Esophagus muscularis mucosa (tissue), 4 donors: ENCODE data around the gene RCAN1. TPM values are rescaled to one million over a fixed set of nuclear protein-coding genes. Genes with fewer than 3 reads are reported as not detected.

Source experiments
- DNase-seq: peaks from one replicate; pipeline ENCODE4 v3.0.0-alpha.2; 2017; ENCODE audit errors: extremely low spot score
- H3K27ac ChIP-seq, 4 donors: fragments of 200-600 bp; sonication (generic); replicated peaks in 1 of 4; 1 replicate in 3 of 4; 2 replicates in 1 of 4; pipeline ENCODE4 v1.5.1; 2016 to 2019; ENCODE audit warnings: mild to moderate bottlenecking in 1 of 4
- H3K27me3 ChIP-seq, 4 donors: fragments of 200-600 bp; sonication (generic); one replicate each; pipeline versions ENCODE4 v1.5.1 to v1.6.0; 2016 to 2019
- H3K36me3 ChIP-seq, 4 donors: fragments of 200-600 bp; sonication (generic); one replicate each; pipeline ENCODE4 v1.5.1; 2016 to 2019
- H3K4me1 ChIP-seq, 4 donors: fragments of 200-600 bp; sonication (generic); one replicate each; pipeline ENCODE4 v1.5.1; 2016 to 2019
- H3K4me3 ChIP-seq, 4 donors: fragments of 200-600 bp; sonication (generic); 1 replicate in 2 of 4; 2 replicates in 2 of 4; pipeline ENCODE4 v1.5.1; 2016 to 2019; ENCODE audit warnings: mild to moderate bottlenecking in 4 of 4, moderate library complexity in 1 of 4
- H3K9me3 ChIP-seq, 4 donors: fragments of 200-600 bp; sonication (generic); 1 replicate in 3 of 4; 2 replicates in 1 of 4; pipeline ENCODE4 v1.5.1; 2016 to 2019
- CTCF ChIP-seq, 3 experiments: fragments of 200-600 bp in 2 of 3; fragments of 450-650 bp in 1 of 3; sonication (generic) in 2 of 3; IDR thresholded peaks; one replicate each; pipeline ENCODE4 v1.5.1; 2017 to 2019; ENCODE audit warnings: antibody characterized with exemption in 3 of 3, mild to moderate bottlenecking in 2 of 3, moderate library complexity in 1 of 3
- EP300 ChIP-seq: sonication (generic); formaldehyde crosslinking; IDR thresholded peaks from one replicate; pipeline ENCODE4 v1.6.1; 2017; ENCODE audit warnings: antibody characterized with exemption
- POLR2A ChIP-seq: fragments of 450-650 bp; IDR thresholded peaks from one replicate; pipeline ENCODE4 v1.6.1; 2017; ENCODE audit warnings: antibody characterized with exemption, moderate library complexity, mild to moderate bottlenecking, low read depth
- POLR2AphosphoS5 ChIP-seq, 2 donors: sonication (generic); formaldehyde crosslinking; IDR thresholded peaks; one replicate each; pipeline ENCODE4 v1.6.1; 2017; ENCODE audit warnings: antibody characterized with exemption in 2 of 2
- WGBS: methylation state at CpG from one replicate; pipeline ENCODE4 v1.1.5; 2018; 5-methylcytosine and 5-hydroxymethylcytosine counted together
- intact Hi-C: fragments of 100-400 bp; cut with DNase I; formaldehyde crosslinking; loops from one replicate; pipeline ENCODE4 v1.15.1; 2023
- total RNA-seq, 4 donors: library from RNA; depleted of rRNA; stranded (reverse); fragments of >200 nt; gene quantifications; one replicate each; pipeline versions ENCODE4 v1.1.0 to v1.2.1, GENCODE V29; 2016

Gene RCAN1
- total RNA-seq, 4 donors from 2014 or later: 32.4 to 58.8 (median 37.9) TPM

DNA sequence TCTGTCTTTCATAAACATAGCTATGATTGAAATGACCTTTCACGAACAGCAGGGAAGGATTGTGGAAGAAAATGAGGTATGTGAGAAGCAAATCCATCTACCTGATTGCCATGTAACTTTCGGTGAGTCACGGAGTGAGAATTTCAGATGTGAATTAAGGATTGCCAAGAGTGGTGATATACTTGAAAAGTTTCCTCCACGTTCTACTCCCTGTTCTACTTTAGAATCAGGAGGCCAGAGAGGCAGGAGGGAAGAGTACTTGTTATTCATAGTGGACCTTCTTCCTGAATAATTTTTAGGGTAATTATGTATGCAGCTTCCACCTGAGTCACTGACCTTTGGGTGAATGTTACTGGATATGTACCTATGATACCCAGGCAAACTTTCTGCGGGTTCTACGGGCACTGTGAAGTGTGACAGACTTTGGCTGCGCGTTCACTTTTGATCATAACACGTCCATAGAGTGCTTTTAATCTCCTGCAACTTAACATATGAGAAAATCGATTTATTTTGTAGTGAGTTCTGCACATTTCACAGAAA lies 100.3 kb downstream of the RCAN1 start:
- Histone ChIP-seq H3K9me3 (no peaks in the 10 kb centered on the region), H3K4me1 (peaks cover 12 to 22% (median 19%) of the 10 kb centered on the region in 4 donors), H3K27ac (peak overlapping the region in 1 of 4 donors; percentile 20), H3K27me3 (no peaks in the 10 kb centered on the region), H3K36me3 (peaks cover 0 to 40% (median 24%) of the 10 kb centered on the region in 4 donors), H3K4me3 (no peak overlapping the region)
- 89% methylated on average over 10 of the region's 10 CpGs for WGBS
- no peak for TF ChIP-seq POLR2A
- no peak for TF ChIP-seq POLR2AphosphoS5 (IDR thresholded peaks at IDR 0.05)
- TF ChIP-seq EP300: no peak
- no peak for TF ChIP-seq CTCF (IDR thresholded peaks at IDR 0.05)
- intact Hi-C loops: no loop called here
- no peak for DNase-seq

- Histone ChIP-seq H3K4me3 (no peak overlapping the region), H3K36me3 (peaks cover 0 to 26% (median 13%) of the 10 kb centered on the region in 4 donors), H3K27me3 (no peaks in the 10 kb centered on the region), H3K27ac (peak overlapping the region in 1 of 4 donors; percentile 40), H3K4me1 (peaks cover 12 to 18% (median 15%) of the 10 kb centered on the region in 4 donors), H3K9me3 (no peaks in the 10 kb centered on the region)
- DNase-seq: no peak
- 83% methylated on average over 2 of the region's 2 CpGs for WGBS
- TF ChIP-seq CTCF (IDR thresholded peaks at IDR 0.05): no peak
- TF ChIP-seq EP300: no peak
- TF ChIP-seq POLR2AphosphoS5 (IDR thresholded peaks at IDR 0.05): peak in 1 of 2 donors; percentile 51
- intact Hi-C loops: no loop called here
Observed at GRCh38 chr21:34513129-34513675, 101.7 kb downstream of the RCAN1 start.

GRCh38 chr21:34511787-34512455 lies 103.0 kb downstream of the RCAN1 start, which contains the start of gene KCNE1:
Gene KCNE1 (minus strand): TSS chr21:34512210. CDS start chr21:34449634, 62,576 bp downstream.
- H3K36me3 ChIP-seq: peaks cover 0 to 13% (median 3%) of the 10 kb centered on the region in 4 donors
- H3K27ac ChIP-seq: peak within 1 kb of the TSS; percentile 17 to 65 (median 47)
- TF ChIP-seq POLR2AphosphoS5 (IDR thresholded peaks at IDR 0.05) (peak in 1 of 2 donors; percentile 56), POLR2A (no peak), CTCF (IDR thresholded peaks at IDR 0.05) (no peak), EP300 (no peak)
- peaks cover 12 to 18% (median 15%) of the 10 kb centered on the region in 4 donors for H3K4me1 ChIP-seq
- 75% methylated on average over 14 of the region's 14 CpGs for WGBS
- H3K9me3 ChIP-seq: no peaks in the 10 kb centered on the region
- peak within 1 kb of the TSS; percentile 2 to 38 (median 10) for H3K4me3 ChIP-seq
- no peak for DNase-seq
- intact Hi-C loops: no loop called here
- no peaks in the 10 kb centered on the region for H3K27me3 ChIP-seq

GRCh38 chr21:34511181-34511580 lies 103.7 kb downstream of the RCAN1 start:
- peaks cover 12 to 18% (median 15%) of the 10 kb centered on the region in 4 donors for H3K4me1 ChIP-seq
- WGBS: 61% methylated on average over 5 of the region's 5 CpGs
- no peak for DNase-seq
- TF ChIP-seq EP300 (no peak), POLR2A (no peak), CTCF (IDR thresholded peaks at IDR 0.05) (no peak)
- H3K9me3 ChIP-seq: no peaks in the 10 kb centered on the region
- peaks cover 0 to 6% (median 0%) of the 10 kb centered on the region in 4 donors for H3K36me3 ChIP-seq
- intact Hi-C loops: no loop called here
- H3K4me3 ChIP-seq: peak overlapping the region; percentile 2 to 38 (median 10)
- no peaks in the 10 kb centered on the region for H3K27me3 ChIP-seq
- H3K27ac ChIP-seq: peak overlapping the region in 3 of 4 donors; percentile 17 to 65 (median 53)
